ENCODE results near the gene MKLN1.

- TF ChIP-seq CTCF (IDR thresholded peaks at IDR 0.05 in 2 of 3, conservative IDR thresholded peaks at IDR 0.05 in 1 of 3; ENCODE audit: borderline replicate concordance in 1 of 3, insufficient read depth in 1 of 3, low read depth in 2 of 3, low read length in 2 of 3) (no peak), POLR2AphosphoS5 (IDR thresholded peaks at IDR 0.05; ENCODE audit: low read depth, low read length) (no peak), POLR2A (IDR thresholded peaks at IDR 0.05; ENCODE audit: borderline replicate concordance, extremely low read depth, insufficient read depth, insufficient read length) (no peak), EZH2 (IDR thresholded peaks at IDR 0.05) (no peak), SP1 (IDR thresholded peaks at IDR 0.05; ENCODE audit: low read depth) (no peak), RAD21 (IDR thresholded peaks at IDR 0.05; ENCODE audit: low read depth) (no peak)
Measured at GRCh38 chr7:131527456-131527855, 199.8 kb downstream of the MKLN1 start.

All from HCT116 (cell line).